Panc1 (cell line): ENCODE measurements around the gene HOXA7. TPM values are rescaled to one million over a fixed set of nuclear protein-coding genes. Genes with fewer than 3 reads are reported as not detected.

Experiments
- ATAC-seq: fragments of 200-7000 bp; cut with Tn5 transposase; 2 replicates; pipeline ENCODE4 v1.9.1; 2020; ENCODE audit warnings: mild to moderate bottlenecking, moderate library complexity
- BruUV-seq: library from RNA; stranded (reverse); fragments of 400-500 nt; replicated peaks from 2 replicates; lab custom pipeline; 2021; lab: Mats Ljungman, UMichigan
- CTCF ChIA-PET: fragments of 300-600 bp; sonication (Branson Sonifier 250); formaldehyde crosslinking; loops from one replicate; lab custom pipeline; 2022; ENCODE audit warnings: antibody characterized with exemption; lab: Charles Lee
- POLR2A ChIA-PET: fragments of 300-600 bp; sonication (Branson Sonifier 250); formaldehyde crosslinking; loops from one replicate; lab custom pipeline; 2022; ENCODE audit warnings: antibody characterized with exemption; lab: Charles Lee
- DNase-seq: peaks from one replicate; pipeline ENCODE4 v3.0.0-alpha.2; 2010; ENCODE audit warnings: low read depth, low spot score
- H3K27ac ChIP-seq: 2 replicates; pipeline ENCODE4 v1.5.1; 2011; ENCODE audit warnings: mild to moderate bottlenecking, low read length, inconsistent platforms
- H3K27me3 ChIP-seq: fragments of 200-500 bp; sonication (Bioruptor generic); 2 replicates; pipeline ENCODE4 v1.6.0; 2014; ENCODE audit warnings: low read length, inconsistent platforms; ENCODE audit not compliant: control insufficient read depth, insufficient read depth
- H3K36me3 ChIP-seq: fragments of 200-500 bp; sonication (Bioruptor generic); 2 replicates; pipeline ENCODE4 v1.5.1; 2014; ENCODE audit warnings: inconsistent platforms, mild to moderate bottlenecking, low read length, moderate library complexity; ENCODE audit not compliant: control insufficient read depth, insufficient read depth
- H3K4me1 ChIP-seq: 2 replicates; pipeline ENCODE4 v1.5.1; 2011; ENCODE audit warnings: inconsistent platforms, mild to moderate bottlenecking, low read length, moderate library complexity; ENCODE audit not compliant: control insufficient read depth, insufficient read depth
- H3K4me3 ChIP-seq, 2 experiments: 2 replicates each; pipeline ENCODE4 v1.5.1; 2011 to 2012; ENCODE audit warnings: low read depth in 2 of 2, low read length in 2 of 2, mild to moderate bottlenecking in 2 of 2, inconsistent platforms in 1 of 2, moderate library complexity in 1 of 2
- H3K9me3 ChIP-seq: fragments of 200-500 bp; sonication (Bioruptor generic); 2 replicates; pipeline ENCODE4 v1.5.1; 2014; ENCODE audit warnings: low read depth, mild to moderate bottlenecking, inconsistent platforms, low read length, moderate library complexity; ENCODE audit not compliant: control insufficient read depth, insufficient read depth
- CTCF ChIP-seq: fragments of 450-650 bp; IDR thresholded peaks from 2 replicates; pipeline ENCODE4 v1.5.1; 2017; ENCODE audit warnings: mild to moderate bottlenecking
- POLR2AphosphoS5 ChIP-seq: IDR thresholded peaks from 2 replicates; pipeline ENCODE4 v1.6.1; 2012; ENCODE audit warnings: mild to moderate bottlenecking, low read depth, low read length, moderate library complexity
- REST ChIP-seq, 2 experiments: IDR thresholded peaks; 2 replicates each; pipeline ENCODE4 v1.6.1; 2011 to 2012; ENCODE audit warnings: low read depth in 2 of 2, control low read depth in 1 of 2, low read length in 1 of 2, mild to moderate bottlenecking in 1 of 2, moderate library complexity in 1 of 2; ENCODE audit not compliant: insufficient read depth in 1 of 2
- SIN3A ChIP-seq: IDR thresholded peaks from 2 replicates; pipeline ENCODE4 v1.6.1; 2012; ENCODE audit warnings: low read depth, mild to moderate bottlenecking, low read length, moderate library complexity, borderline replicate concordance; ENCODE audit not compliant: insufficient read depth
- TCF7L2 ChIP-seq: IDR thresholded peaks from 2 replicates; pipeline ENCODE4 v1.6.1; 2011; ENCODE audit warnings: mild to moderate bottlenecking, low read depth, low read length, inconsistent platforms
- in situ Hi-C: cut with HindIII; loops from 2 replicates; pipeline ENCODE4 v1.10.0; 2016; ENCODE audit warnings: low sequenced_read_pairs, low pct_unique_long_range_greater_than_20kb
- intact Hi-C: fragments of 100-400 bp; cut with micrococcal nuclease; formaldehyde crosslinking; loops from one replicate; pipeline ENCODE4 v1.10.0; 2022; ENCODE audit not compliant: unreplicated experiment
- total RNA-seq: library from RNA; stranded (reverse); gene quantifications from one replicate; pipeline ENCODE4 v1.2.1, GENCODE V29; 2021; ENCODE audit not compliant: unreplicated experiment

The HOXA7 gene
- total RNA-seq, 1 experiment from 2014 or later, result not detected

GRCh38 chr7:27119412-27119911 lies 37.0 kb downstream of the HOXA7 start:
- DNase-seq (no peak), ATAC-seq (no peak)
- POLR2A ChIA-PET, result interaction anchor here (0.9 to 1.1 kb wide), 3 partner anchors 9 to 21 kb away, joined by 3 to 4 read pairs (median 3); no protein-coding TSS in a partner anchor
- no TSS peak for BruUV-seq
- Histone ChIP-seq H3K36me3 (no peaks in the 10 kb centered on the region), H3K9me3 (no peaks in the 10 kb centered on the region), H3K4me1 (peaks cover 68% of the 10 kb centered on the region), H3K4me3 (peak overlapping the region in 1 of 2 experiments; percentile 67; a peak in 2 of 4 replicates), H3K27ac (peak overlapping the region; percentile 99), H3K27me3 (no peaks in the 10 kb centered on the region)
- in situ Hi-C loops, result no loop called here
- CTCF ChIA-PET, result interaction anchor here (1.3 kb wide), 1 partner anchor 15 kb away, joined by 5 read pairs; no protein-coding TSS in a partner anchor
- intact Hi-C loops, result no loop called here
- TF ChIP-seq POLR2AphosphoS5, result no peak
- TF ChIP-seq SIN3A, result no peak
- TF ChIP-seq REST (IDR thresholded peaks at IDR 0.05; ENCODE audit: insufficient read depth in 1 of 2, low read depth in 2 of 2, low read length in 1 of 2), result no peak
- no peak for TF ChIP-seq CTCF

GRCh38 chr7:27118580-27118979 lies 37.9 kb downstream of the HOXA7 start:
- Histone ChIP-seq H3K4me3 (peak overlapping the region; percentile 60 to 92; a peak in 3 of 4 replicates), H3K4me1 (peaks cover 63% of the 10 kb centered on the region), H3K36me3 (no peaks in the 10 kb centered on the region), H3K27ac (peak overlapping the region; percentile 99), H3K9me3 (no peaks in the 10 kb centered on the region), H3K27me3 (no peaks in the 10 kb centered on the region)
- DNase-seq, result no peak
- in situ Hi-C loops, result no loop called here
- no peak for ATAC-seq
- no peak for TF ChIP-seq SIN3A
- TF ChIP-seq POLR2AphosphoS5, result no peak
- no peak for TF ChIP-seq CTCF
- TF ChIP-seq TCF7L2, result no peak
- TF ChIP-seq REST (IDR thresholded peaks at IDR 0.05; ENCODE audit: insufficient read depth in 1 of 2, low read depth in 2 of 2, low read length in 1 of 2), result 0 out of 4 replicates have a peak, but pooled peaks of 1 of the 2 experiments have one; percentile 13
- ChIA-PET POLR2A (interaction anchor here (1.1 kb wide), 2 partner anchors 20 to 262 kb away, joined by 3 to 4 read pairs; no protein-coding TSS in a partner anchor), CTCF (no interaction called here)
- no TSS peak for BruUV-seq
- intact Hi-C loops, result no loop called here
